Memory B cell (primary cell): ENCODE data around the gene MUC20.
"Not testable (repeated sequence)": the region's sequence is repeated elsewhere in the genome, so short reads cannot be mapped to it uniquely, and the experiment has no call there.

Source experiments
- ATAC-seq: fragments of 150-1000 bp; cut with Tn5 transposase; 2 replicates; pipeline ENCODE4 v1.10.0; 2021; ENCODE audit warnings: low read depth, mild to moderate bottlenecking, moderate library complexity
- DNase-seq, 2 donors: peaks; one replicate each; pipeline ENCODE4 v3.0.0; 2022; ENCODE audit warnings: low spot score in 2 of 2
- H3K27ac Mint-ChIP-seq: one replicate; pipeline ENCODE4 v1.8.0; 2022; ENCODE audit warnings: mild to moderate bottlenecking, moderate library complexity, mixed read lengths
- H3K27me3 Mint-ChIP-seq: one replicate; pipeline ENCODE4 v1.8.0; 2022; ENCODE audit warnings: mixed read lengths
- H3K36me3 Mint-ChIP-seq: one replicate; pipeline ENCODE4 v1.8.0; 2022; ENCODE audit warnings: mild to moderate bottlenecking, mixed read lengths
- H3K4me1 Mint-ChIP-seq: one replicate; pipeline ENCODE4 v1.8.0; 2022; ENCODE audit warnings: mixed read lengths
- H3K4me3 Mint-ChIP-seq: one replicate; pipeline ENCODE4 v1.8.0; 2022; ENCODE audit warnings: mild to moderate bottlenecking, moderate library complexity, mixed read lengths
- H3K9me3 Mint-ChIP-seq: one replicate; pipeline ENCODE4 v1.8.0; 2022; ENCODE audit warnings: mixed read lengths

The MUC20 gene

DNA sequence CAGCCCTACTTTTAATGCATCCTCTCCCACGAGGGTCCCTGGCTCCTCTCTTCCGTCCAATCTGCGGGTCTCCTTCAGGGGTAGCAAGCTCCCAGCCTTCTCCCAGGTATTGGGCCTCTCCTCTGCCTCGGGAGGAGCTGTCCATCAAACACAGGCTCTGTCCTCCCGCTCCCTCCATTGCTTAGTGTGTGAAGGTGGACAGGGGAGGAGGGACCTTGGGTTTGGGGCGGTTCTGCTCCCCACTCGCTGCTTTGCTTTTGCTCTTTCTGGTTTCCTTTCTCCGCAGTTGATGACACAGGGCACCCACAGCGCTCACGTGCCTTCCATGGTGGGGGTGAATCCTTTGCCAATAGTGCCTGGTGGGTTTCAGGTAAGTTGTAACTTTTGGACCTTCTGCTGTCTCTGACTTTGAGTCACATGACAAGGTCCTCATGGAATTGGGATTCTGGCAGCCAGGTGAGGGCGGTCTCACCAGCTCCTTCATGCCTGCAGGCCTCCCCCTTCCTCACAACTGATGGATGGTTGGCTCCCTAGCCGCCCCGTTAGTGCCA lies 18.9 kb downstream of the MUC20 start:
- H3K4me1 Mint-ChIP-seq, result no peaks in the 10 kb centered on the region
- H3K9me3 Mint-ChIP-seq, result no peaks in the 10 kb centered on the region
- peaks cover 12% of the 10 kb centered on the region for H3K36me3 Mint-ChIP-seq
- no peak overlapping the region for H3K27ac Mint-ChIP-seq
- no peak overlapping the region for H3K4me3 Mint-ChIP-seq
- DNase-seq (no peak), ATAC-seq (no peak)
- H3K27me3 Mint-ChIP-seq, result no peaks in the 10 kb centered on the region

DNA sequence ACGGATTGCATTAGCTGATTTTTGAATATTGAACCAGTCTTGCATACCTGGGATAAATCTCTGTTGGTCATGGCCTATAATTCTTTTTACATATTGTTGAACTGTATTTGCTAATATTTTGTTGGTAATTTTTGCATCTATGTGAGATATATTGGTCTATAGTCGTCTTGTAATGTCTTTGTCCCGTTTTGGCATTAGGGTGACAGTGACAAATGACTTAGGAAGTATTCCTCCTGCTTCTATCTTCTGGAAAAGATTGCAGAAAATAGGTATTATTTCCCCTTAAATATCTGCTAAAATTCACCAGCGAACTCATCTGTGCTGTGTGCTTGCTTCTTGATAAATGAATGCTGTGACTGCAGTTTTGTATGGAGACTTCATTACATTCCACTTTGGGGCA lies 23.7 kb downstream of the MUC20 start:
- no peak overlapping the region for H3K4me3 Mint-ChIP-seq
- H3K36me3 Mint-ChIP-seq, result no peaks in the 10 kb centered on the region
- ATAC-seq (no peak), DNase-seq (no peak)
- peaks cover 10% of the 10 kb centered on the region for H3K27me3 Mint-ChIP-seq
- peaks cover 3% of the 10 kb centered on the region for H3K4me1 Mint-ChIP-seq
- H3K9me3 Mint-ChIP-seq, result peaks cover 3% of the 10 kb centered on the region
- H3K27ac Mint-ChIP-seq, result no peak overlapping the region

DNA sequence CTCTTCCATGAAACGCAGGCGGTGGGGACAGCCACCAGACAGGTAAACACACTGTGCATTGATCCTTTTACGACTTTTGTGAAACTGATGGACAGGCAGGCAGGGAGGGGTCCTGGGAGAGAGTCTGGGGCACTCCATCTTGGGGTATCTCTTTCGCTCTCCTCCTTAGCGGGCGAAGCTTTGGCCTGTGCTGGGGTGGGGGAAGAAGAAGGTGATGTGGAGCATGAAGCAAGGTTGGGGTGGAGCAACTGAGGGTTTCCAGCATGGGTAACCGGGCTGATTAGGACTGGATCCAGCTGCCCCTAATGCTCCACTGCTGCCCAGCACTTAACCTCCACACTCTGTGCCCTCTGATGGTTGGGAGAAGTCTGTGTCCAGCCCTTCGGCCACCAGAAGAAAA lies 25.6 kb downstream of the MUC20 start:
- DNase-seq (no peak), ATAC-seq (no peak)
- Mint-ChIP-seq H3K36me3 (no peaks in the 10 kb centered on the region), H3K9me3 (peaks cover 3% of the 10 kb centered on the region), H3K4me3 (no peak overlapping the region), H3K27me3 (peaks cover 12% of the 10 kb centered on the region), H3K27ac (no peak overlapping the region), H3K4me1 (peaks cover 3% of the 10 kb centered on the region)

DNA sequence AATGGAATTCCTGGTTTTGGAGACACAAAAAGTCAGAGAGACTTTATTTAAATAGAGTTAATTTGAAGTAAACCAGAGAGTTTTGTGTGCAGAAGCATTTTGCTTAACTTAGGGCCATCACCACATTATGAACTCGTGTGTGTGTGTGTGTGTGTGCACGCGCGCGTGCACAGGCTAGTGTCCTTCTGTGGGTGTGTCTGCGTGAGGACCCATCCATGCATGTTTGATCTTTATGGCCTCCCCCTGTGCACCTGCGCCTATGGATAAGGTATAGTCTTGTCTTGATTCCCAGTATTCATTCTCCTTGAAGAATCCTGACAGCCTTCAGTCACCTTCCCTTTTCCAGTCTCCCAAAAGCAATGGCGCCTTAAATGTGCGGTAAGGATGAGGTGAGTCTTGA lies 26.0 kb downstream of the MUC20 start:
- Mint-ChIP-seq H3K4me3 (no peak overlapping the region), H3K4me1 (peaks cover 3% of the 10 kb centered on the region), H3K36me3 (no peaks in the 10 kb centered on the region), H3K27me3 (peaks cover 15% of the 10 kb centered on the region), H3K27ac (no peak overlapping the region), H3K9me3 (peaks cover 3% of the 10 kb centered on the region)
- ATAC-seq, result no peak
- DNase-seq, result no peak

DNA sequence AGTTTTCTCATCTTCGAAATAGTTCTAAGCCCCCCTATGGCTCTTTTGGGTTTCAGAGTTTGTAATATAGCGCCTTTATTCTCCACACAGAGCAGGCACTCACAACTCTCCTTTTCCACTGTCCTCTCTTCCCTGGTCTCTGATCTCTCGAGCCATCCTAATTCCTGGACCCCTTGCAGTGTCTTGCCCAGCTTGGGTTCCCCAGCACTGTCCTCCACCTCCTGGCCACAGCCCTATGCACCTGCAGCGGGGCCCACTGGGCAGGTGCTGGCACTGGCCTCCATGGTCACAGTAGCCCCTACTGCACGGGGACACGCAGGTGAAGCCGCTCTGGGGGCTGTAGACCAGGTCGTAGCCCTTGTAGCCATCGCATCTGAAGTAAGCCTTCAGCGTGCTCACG lies 27.9 kb downstream of the MUC20 start:
- Mint-ChIP-seq H3K27ac (no peak overlapping the region), H3K4me3 (no peak overlapping the region), H3K27me3 (peaks cover 18% of the 10 kb centered on the region), H3K4me1 (peaks cover 3% of the 10 kb centered on the region), H3K9me3 (peaks cover 3% of the 10 kb centered on the region), H3K36me3 (no peaks in the 10 kb centered on the region)
- DNase-seq (no peak), ATAC-seq (no peak)

DNA sequence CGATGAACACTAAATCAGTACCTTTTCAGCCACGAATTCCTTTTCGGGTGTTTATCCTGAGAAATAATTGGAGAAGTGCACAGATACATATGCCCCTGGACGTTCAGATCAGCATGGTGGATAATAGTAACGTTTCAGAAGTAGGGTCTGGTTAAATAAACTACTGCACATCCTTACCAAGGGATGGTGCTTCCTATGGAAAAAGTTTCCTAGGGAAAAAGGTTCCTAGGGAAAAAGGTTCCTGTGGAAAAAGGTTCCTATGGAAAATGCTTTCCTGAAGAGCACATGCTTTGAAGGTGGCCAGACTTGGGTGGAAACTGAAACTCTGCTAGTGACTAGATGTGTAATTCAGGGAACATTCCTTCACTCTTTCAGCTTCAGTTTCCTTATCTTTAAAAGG lies 28.3 kb downstream of the MUC20 start:
- peaks cover 22% of the 10 kb centered on the region for H3K27me3 Mint-ChIP-seq
- DNase-seq, ATAC-seq, H3K4me1 Mint-ChIP-seq, H3K4me3 Mint-ChIP-seq, H3K36me3 Mint-ChIP-seq, H3K9me3 Mint-ChIP-seq, H3K27ac Mint-ChIP-seq: not testable (repeated sequence)

DNA sequence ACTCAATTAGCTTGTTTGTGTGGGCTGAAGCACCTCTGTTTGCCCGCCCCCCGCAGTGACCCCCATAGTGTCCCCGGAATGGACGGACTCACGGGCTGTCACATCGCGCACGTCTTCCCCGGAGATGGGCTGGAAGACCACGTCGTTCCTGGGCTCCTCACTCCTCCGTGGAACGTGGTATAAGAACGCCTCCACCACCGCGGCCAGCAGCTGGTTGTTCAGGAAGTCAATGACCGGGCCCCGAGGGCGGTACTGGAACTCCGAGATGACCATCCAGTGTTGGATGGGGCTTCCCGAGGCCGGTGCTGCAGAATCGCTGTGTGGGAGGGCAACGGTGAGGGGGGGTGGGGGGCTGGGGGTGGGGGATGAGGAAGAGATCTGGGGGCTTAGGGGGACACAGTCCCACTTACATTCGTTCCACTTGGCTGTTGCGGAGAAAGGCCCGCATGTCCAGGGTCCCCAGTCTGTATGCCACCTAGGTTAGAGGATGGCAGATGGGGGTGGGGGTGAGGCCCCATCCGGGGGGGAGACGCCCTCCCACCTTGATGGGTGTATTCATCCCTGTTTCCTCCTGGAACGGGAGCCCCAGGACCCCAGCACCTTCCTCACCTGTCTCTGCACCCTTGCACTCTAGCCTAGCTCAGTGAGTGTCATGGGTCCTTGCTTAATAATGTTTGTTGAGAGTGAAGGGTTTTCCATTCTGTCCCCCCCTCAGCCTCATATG lies 30.2 kb downstream of the MUC20 start:
- Mint-ChIP-seq H3K27ac (no peak overlapping the region), H3K36me3 (no peaks in the 10 kb centered on the region), H3K9me3 (peaks cover 3% of the 10 kb centered on the region), H3K27me3 (peaks cover 33% of the 10 kb centered on the region), H3K4me1 (peaks cover 5% of the 10 kb centered on the region), H3K4me3 (no peak overlapping the region)
- DNase-seq (no peak), ATAC-seq (no peak)

DNA sequence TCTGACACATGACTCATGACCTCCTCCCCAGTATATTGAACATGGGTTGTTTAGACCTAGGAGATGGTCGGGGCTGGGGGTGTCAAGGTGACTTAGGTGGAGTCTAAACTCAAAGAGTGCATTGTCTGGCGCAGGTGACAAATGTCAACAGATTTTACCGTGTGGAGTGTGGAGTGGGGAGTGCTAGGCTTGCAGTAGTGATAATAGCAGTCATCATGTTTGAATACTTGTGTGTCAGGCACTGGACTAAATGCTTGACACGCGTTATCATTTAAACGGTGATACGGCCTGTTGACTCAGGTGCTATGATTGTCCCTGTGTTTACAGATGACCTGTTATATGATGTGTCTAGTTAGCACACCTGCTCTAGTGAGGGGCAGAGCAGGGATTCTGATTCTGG lies 30.8 kb downstream of the MUC20 start:
- Mint-ChIP-seq H3K36me3 (no peaks in the 10 kb centered on the region), H3K4me1 (peaks cover 5% of the 10 kb centered on the region), H3K27me3 (peaks cover 33% of the 10 kb centered on the region), H3K27ac (no peak overlapping the region), H3K9me3 (peaks cover 3% of the 10 kb centered on the region), H3K4me3 (no peak overlapping the region)
- no peak for DNase-seq
- no peak for ATAC-seq

DNA sequence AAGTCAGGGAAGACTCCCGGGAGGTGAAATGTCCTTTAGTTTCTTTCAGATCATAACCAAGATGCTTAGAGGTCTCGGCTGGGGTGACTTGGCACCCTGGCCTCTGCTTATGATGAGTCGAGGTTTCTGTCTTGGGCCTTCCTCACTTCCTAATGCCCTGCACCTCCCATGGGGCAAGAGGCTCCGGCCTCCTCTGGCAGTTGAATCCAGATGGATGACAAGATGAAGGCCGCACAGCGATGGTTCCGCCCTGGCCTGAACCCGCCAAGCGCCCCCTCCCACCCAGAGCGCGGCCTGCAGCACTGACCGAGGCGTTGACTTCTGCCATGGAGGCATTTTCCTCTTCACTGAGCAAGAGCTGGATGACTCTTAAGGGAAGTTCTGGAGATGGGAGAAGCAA lies 31.3 kb downstream of the MUC20 start:
- no peak overlapping the region for H3K27ac Mint-ChIP-seq
- DNase-seq (no peak), ATAC-seq (no peak)
- H3K4me1 Mint-ChIP-seq, result peaks cover 3% of the 10 kb centered on the region
- peaks cover 1% of the 10 kb centered on the region for H3K9me3 Mint-ChIP-seq
- no peaks in the 10 kb centered on the region for H3K36me3 Mint-ChIP-seq
- peaks cover 35% of the 10 kb centered on the region for H3K27me3 Mint-ChIP-seq
- H3K4me3 Mint-ChIP-seq, result no peak overlapping the region

DNA sequence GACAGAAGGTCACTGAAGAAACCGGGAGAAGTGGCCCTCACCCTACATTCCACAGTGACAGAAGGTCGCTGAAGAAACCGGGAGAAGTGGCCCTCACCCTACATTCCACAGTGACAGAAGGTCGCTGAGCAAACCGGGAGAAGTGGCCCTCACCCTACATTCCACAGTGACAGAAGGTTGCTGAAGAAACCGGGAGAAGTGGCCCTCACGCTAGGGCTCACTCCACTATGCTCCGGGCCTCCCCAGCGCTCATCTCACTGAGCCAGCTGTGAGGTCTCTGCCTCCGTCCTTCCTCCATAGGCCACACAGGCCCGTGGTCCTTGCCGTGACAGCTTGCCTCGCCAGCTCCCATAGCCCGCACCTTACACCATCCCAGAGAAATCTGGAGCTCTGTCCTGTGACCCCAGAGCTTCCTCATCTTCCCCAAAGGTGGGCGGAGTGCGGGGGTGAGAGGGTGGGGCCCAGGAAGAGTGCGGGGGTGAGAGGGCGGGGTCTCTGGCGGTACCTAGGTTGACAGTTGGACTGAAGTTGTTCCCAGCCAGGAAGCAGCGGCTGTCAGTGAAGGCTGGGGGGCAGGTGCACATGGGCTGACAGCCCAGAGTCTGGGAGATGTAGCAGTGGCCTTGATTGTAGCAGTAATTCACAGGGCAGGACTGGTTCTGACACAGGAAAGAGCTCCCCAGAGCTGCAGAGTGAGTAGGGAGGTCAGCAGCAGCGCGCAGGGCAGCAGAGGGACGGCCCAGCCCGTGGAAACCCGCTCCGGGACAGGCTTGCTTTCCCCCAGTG lies 32.0 kb downstream of the MUC20 start:
- no peak overlapping the region for H3K4me3 Mint-ChIP-seq

DNA sequence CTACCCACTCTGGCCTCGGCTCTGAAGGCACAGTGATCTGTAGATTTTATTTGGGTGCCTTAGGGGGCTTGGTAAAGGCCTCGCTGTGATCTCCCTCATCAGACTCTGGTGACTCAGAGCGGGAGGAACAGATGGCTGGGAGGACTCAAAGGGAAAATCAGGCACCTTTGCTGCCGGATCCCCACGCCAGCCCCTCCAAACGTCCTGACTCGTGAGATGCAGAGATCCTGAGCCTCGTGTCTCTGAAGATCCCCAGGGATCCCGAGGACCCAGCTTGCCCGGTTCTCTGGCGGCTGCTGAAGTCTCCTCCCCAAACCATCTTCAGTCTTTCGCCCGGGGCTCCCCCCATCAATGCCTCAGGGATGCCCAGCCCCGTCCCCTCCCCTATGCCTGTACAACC lies 32.8 kb downstream of the MUC20 start:
- ATAC-seq (no peak), DNase-seq (no peak)
- Mint-ChIP-seq H3K27me3 (peaks cover 39% of the 10 kb centered on the region), H3K4me1 (peaks cover 2% of the 10 kb centered on the region), H3K9me3 (no peaks in the 10 kb centered on the region), H3K4me3 (no peak overlapping the region), H3K36me3 (no peaks in the 10 kb centered on the region), H3K27ac (no peak overlapping the region)

More for the DNA sequence above, 32.0 kb downstream of the MUC20 start:
- peaks cover 36% of the 10 kb centered on the region for H3K27me3 Mint-ChIP-seq
- ATAC-seq, result no peak
- peaks cover 2% of the 10 kb centered on the region for H3K4me1 Mint-ChIP-seq
- H3K36me3 Mint-ChIP-seq, result no peaks in the 10 kb centered on the region
- DNase-seq, result no peak
- H3K9me3 Mint-ChIP-seq, result no peaks in the 10 kb centered on the region
- H3K27ac Mint-ChIP-seq, result no peak overlapping the region

DNA sequence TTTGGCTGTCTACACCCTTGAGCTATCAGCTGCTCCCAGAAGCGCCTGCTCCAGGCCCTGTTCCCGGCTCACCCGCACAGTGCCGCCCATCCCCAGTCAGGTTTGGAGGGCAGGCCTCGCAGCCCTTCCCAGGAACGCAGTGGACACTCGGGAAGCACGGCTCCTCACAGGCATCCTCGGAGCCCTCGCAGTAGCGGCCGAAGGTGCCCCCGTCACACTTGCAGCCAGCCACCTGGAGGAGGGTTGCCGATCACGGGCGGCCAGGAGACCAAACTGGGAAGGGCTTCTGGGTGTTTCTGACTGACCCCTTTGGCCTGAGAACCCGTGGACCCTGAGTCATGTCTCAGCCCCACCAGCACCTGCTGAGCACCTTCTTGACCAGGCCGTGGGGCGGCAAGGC lies 33.4 kb downstream of the MUC20 start:
- peaks cover 40% of the 10 kb centered on the region for H3K27me3 Mint-ChIP-seq
- peaks cover 2% of the 10 kb centered on the region for H3K4me1 Mint-ChIP-seq
- H3K36me3 Mint-ChIP-seq, result no peaks in the 10 kb centered on the region
- ATAC-seq (no peak), DNase-seq (no peak)
- H3K9me3 Mint-ChIP-seq, result no peaks in the 10 kb centered on the region
- H3K27ac Mint-ChIP-seq, result no peak overlapping the region
- no peak overlapping the region for H3K4me3 Mint-ChIP-seq

DNA sequence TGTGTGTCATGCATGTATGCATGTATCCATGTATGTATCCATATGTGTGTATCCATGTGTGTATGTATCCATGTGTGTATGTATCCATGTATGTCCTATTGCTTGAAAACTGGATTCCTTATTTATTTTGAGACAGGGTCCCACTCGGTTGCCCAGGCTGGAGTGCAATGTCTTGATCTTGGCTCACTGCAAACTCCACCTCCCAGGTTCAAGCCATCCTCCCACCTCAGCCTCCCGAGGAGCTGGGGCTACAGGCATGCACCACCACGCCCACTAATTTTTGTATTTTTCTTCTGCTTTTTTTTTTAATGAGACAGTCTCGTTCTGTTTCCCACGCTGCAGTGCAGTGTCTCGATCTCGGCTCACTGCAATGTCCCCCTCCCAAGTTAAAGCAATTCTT lies 34.1 kb downstream of the MUC20 start:
- Mint-ChIP-seq H3K27me3 (peaks cover 45% of the 10 kb centered on the region), H3K27ac (no peak overlapping the region), H3K9me3 (no peaks in the 10 kb centered on the region), H3K36me3 (no peaks in the 10 kb centered on the region), H3K4me1 (peaks cover 2% of the 10 kb centered on the region), H3K4me3 (no peak overlapping the region)
- ATAC-seq (no peak), DNase-seq (no peak)

DNA sequence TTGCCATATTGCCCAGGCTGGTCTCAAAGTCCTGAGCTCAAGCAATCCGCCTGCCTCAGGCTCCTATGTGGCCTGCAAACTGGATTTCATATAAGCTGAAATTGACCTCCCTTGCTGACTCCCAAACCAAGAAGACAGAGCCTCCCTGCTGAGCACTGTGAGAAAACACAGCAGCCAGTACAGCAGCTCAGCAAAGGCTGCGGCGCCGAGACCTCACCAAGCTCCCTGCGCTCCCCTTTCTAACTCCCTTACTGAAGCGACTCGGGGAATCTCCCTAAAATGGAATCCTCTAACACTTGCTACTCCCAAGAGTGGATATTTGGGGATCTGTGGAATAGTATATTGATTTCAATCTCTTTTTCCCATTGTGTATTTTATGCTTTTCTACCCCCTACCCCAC lies 34.6 kb downstream of the MUC20 start:
- Mint-ChIP-seq H3K27me3 (peaks cover 49% of the 10 kb centered on the region), H3K27ac (no peak overlapping the region), H3K4me3 (no peak overlapping the region), H3K4me1 (peaks cover 2% of the 10 kb centered on the region), H3K9me3 (no peaks in the 10 kb centered on the region), H3K36me3 (no peaks in the 10 kb centered on the region)
- DNase-seq, result no peak
- no peak for ATAC-seq
